MM.1S (cell line): ENCODE measurements around the gene ACTR1B.

Experiments used
- DNase-seq: peaks from one replicate; pipeline ENCODE4 v3.0.0-alpha.2; 2015
- H2AFZ ChIP-seq: fragments of 300-600 bp; sonication (generic); 2 replicates; pipeline ENCODE4 v1.6.0; 2016; ENCODE audit warnings: antibody characterized with exemption, low read length
- H3F3A ChIP-seq: fragments of 300-600 bp; sonication (generic); 2 replicates; pipeline ENCODE4 v1.6.1; 2016; ENCODE audit warnings: mild to moderate bottlenecking, antibody characterized with exemption, low read length, moderate library complexity, mixed read lengths; ENCODE audit not compliant: insufficient read depth
- H3K27ac ChIP-seq: fragments of 300-600 bp; sonication (generic); 2 replicates; pipeline ENCODE4 v1.5.1; 2016; ENCODE audit warnings: mild to moderate bottlenecking, low read length
- H3K27me3 ChIP-seq: fragments of 300-600 bp; sonication (generic); replicated peaks from 2 replicates; pipeline ENCODE4 v1.6.0; 2016; ENCODE audit warnings: low read length; ENCODE audit not compliant: insufficient read depth
- H3K36me3 ChIP-seq: fragments of 300-600 bp; sonication (generic); replicated peaks from 2 replicates; pipeline ENCODE4 v1.6.1; 2016; ENCODE audit warnings: mild to moderate bottlenecking, low read length, mixed read lengths; ENCODE audit not compliant: insufficient read depth
- H3K4me1 ChIP-seq: fragments of 300-600 bp; sonication (generic); 2 replicates; pipeline ENCODE4 v1.6.1; 2016; ENCODE audit warnings: low read length, mixed read lengths
- H3K4me2 ChIP-seq: fragments of 300-600 bp; sonication (generic); 2 replicates; pipeline ENCODE4 v1.6.0; 2016; ENCODE audit warnings: low read depth, low read length
- H3K4me3 ChIP-seq: fragments of 300-600 bp; sonication (generic); 2 replicates; pipeline ENCODE4 v1.5.1; 2016; ENCODE audit warnings: low read length, mixed read lengths
- H3K79me2 ChIP-seq: fragments of 300-600 bp; sonication (generic); 2 replicates; pipeline ENCODE4 v1.6.1; 2016; ENCODE audit warnings: mixed run types, low read length, mixed read lengths
- H3K9ac ChIP-seq: fragments of 300-600 bp; sonication (generic); 2 replicates; pipeline ENCODE4 v1.6.1; 2016; ENCODE audit warnings: low read length, mixed read lengths
- H3K9me2 ChIP-seq: fragments of 300-600 bp; sonication (generic); replicated peaks from 2 replicates; pipeline ENCODE4 v1.6.1; 2016; ENCODE audit warnings: mild to moderate bottlenecking, low read length, mixed read lengths; ENCODE audit not compliant: insufficient read depth
- H3K9me3 ChIP-seq: fragments of 300-600 bp; sonication (generic); replicated peaks from 2 replicates; pipeline ENCODE4 v1.6.1; 2016; ENCODE audit warnings: mild to moderate bottlenecking, low read length, mixed read lengths; ENCODE audit not compliant: insufficient read depth
- H4K20me1 ChIP-seq: fragments of 300-600 bp; sonication (generic); 2 replicates; pipeline ENCODE4 v1.6.1; 2016; ENCODE audit warnings: mild to moderate bottlenecking, low read length, moderate library complexity, mixed read lengths; ENCODE audit not compliant: insufficient read depth
- CTCF ChIP-seq: fragments of 300-600 bp; sonication (generic); IDR thresholded peaks from 2 replicates; pipeline ENCODE4 v1.5.1; 2016; ENCODE audit warnings: antibody characterized with exemption, low read length, mixed read lengths
- EZH2 ChIP-seq: fragments of 300-600 bp; sonication (generic); optimal IDR thresholded peaks from 2 replicates; pipeline ENCODE3; 2017; ENCODE audit warnings: low read depth, mild to moderate bottlenecking, antibody characterized with exemption, low read length, mixed read lengths
- EZH2phosphoT487 ChIP-seq: fragments of 300-600 bp; sonication (generic); IDR thresholded peaks from 2 replicates; pipeline ENCODE4 v1.6.1; 2018; ENCODE audit warnings: antibody characterized with exemption, low read length

ACTR1B gene

GRCh38 chr2:97699765-97700444, 36.1 kb upstream of the ACTR1B start:
- Histone ChIP-seq H3K9ac (no peak overlapping the region), H3K4me2 (no peak overlapping the region)

GRCh38 chr2:97698530-97698929, 34.7 kb upstream of the ACTR1B start:
- Histone ChIP-seq H3K4me1 (no peaks in the 10 kb centered on the region), H3K9ac (no peak overlapping the region), H3K9me2 (no peaks in the 10 kb centered on the region), H3K27me3 (no peaks in the 10 kb centered on the region), H3F3A (no peaks in the 10 kb centered on the region), H3K4me2 (no peak overlapping the region), H3K4me3 (no peak overlapping the region), H4K20me1 (no peaks in the 10 kb centered on the region), H3K27ac (no peak overlapping the region), H3K9me3 (no peaks in the 10 kb centered on the region), H3K79me2 (no peaks in the 10 kb centered on the region), H3K36me3 (no peaks in the 10 kb centered on the region), H2AFZ (no peak overlapping the region)
- TF ChIP-seq CTCF (no peak), EZH2 (no peak), EZH2phosphoT487 (no peak)
- DNase-seq: no peak

More at GRCh38 chr2:97699765-97700444, 36.1 kb upstream of the ACTR1B start:
- no peaks in the 10 kb centered on the region for H3K9me3 ChIP-seq
- no peak overlapping the region for H3K27ac ChIP-seq
- TF ChIP-seq EZH2phosphoT487 (no peak), CTCF (peak; percentile 63)
- no peak overlapping the region for H2AFZ ChIP-seq
- no peak overlapping the region for H3K4me3 ChIP-seq
- H3F3A ChIP-seq: no peaks in the 10 kb centered on the region
- H3K4me1 ChIP-seq: no peaks in the 10 kb centered on the region
- peak; percentile 62 for DNase-seq
- no peaks in the 10 kb centered on the region for H3K79me2 ChIP-seq
- H3K36me3 ChIP-seq: no peaks in the 10 kb centered on the region
- no peaks in the 10 kb centered on the region for H3K27me3 ChIP-seq
- no peaks in the 10 kb centered on the region for H3K9me2 ChIP-seq
- H4K20me1 ChIP-seq: no peaks in the 10 kb centered on the region

- H3K4me1 ChIP-seq: no peaks in the 10 kb centered on the region
- TF ChIP-seq EZH2phosphoT487: no peak
- peak; percentile 92 for TF ChIP-seq CTCF
- H4K20me1 ChIP-seq: no peaks in the 10 kb centered on the region
- peak; percentile 88 for DNase-seq
- H3F3A ChIP-seq: no peaks in the 10 kb centered on the region
- no peaks in the 10 kb centered on the region for H3K79me2 ChIP-seq
- H3K36me3 ChIP-seq: no peaks in the 10 kb centered on the region
- no peaks in the 10 kb centered on the region for H3K9me2 ChIP-seq
- peak overlapping the region; percentile 24; the same call in 1 of the 2 replicates for H3K9ac ChIP-seq
- H2AFZ ChIP-seq: peak overlapping the region; percentile 14
- H3K9me3 ChIP-seq: no peaks in the 10 kb centered on the region
- no peaks in the 10 kb centered on the region for H3K27me3 ChIP-seq
- H3K27ac ChIP-seq: no peak overlapping the region
- no peak overlapping the region; the same call in 1 of the 2 replicates for H3K4me3 ChIP-seq
- H3K4me2 ChIP-seq: peak overlapping the region; percentile 48
These were observed 33.7 kb upstream of the ACTR1B start for GRCh38 chr2:97697252-97698235.
